CD4-positive, alpha-beta T cell treated with Interferon alpha-2 for 1 hour (primary cell): ENCODE measurements around the gene SKA3.

Experiments
- DNase-seq, 2 donors: peaks; one replicate each; pipeline ENCODE4 v3.0.0-alpha.2; 2020 to 2022

Gene SKA3

DNA sequence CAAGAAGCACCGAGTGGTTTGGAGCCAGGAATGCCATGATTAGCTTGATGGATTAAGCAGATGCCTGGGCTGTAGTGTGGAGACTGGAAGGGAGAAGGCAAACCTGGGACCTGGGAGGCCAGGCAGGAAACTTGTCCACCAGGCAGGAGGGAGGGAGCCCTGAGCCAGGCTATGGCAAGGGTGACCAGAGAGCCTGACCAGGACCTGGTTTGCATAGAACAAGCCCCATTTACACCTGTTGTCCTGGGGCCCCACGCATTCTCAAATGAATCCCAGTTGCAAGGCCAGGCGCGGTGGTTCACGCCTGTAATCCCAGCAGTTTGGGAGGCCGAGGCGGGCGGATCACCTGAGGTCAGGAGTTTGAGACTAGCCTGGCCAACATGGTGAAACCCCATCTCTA is 64.8 kb downstream of the SKA3 start:
- DNase-seq, result no peak

DNA sequence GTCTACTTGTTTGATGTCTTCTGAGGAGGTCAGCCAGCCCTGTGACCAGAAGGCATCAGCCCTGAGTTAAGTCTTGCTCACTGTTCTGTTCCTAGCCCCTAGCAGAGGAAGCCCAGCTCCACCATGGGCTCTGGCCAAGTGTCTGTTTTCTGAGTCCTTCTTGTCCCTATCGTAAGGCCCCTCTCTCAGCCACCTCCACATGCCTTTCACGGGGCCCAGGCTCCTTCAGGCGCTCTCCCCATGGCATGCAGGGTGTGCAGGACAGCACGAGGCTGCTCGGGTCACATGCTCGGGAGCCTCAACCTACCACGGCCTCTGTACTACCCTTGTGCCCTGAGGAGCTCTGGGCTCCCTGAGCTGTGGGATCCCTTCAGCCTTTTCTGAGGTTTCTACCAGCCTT is 67.2 kb downstream of the SKA3 start:
- no peak for DNase-seq

DNA sequence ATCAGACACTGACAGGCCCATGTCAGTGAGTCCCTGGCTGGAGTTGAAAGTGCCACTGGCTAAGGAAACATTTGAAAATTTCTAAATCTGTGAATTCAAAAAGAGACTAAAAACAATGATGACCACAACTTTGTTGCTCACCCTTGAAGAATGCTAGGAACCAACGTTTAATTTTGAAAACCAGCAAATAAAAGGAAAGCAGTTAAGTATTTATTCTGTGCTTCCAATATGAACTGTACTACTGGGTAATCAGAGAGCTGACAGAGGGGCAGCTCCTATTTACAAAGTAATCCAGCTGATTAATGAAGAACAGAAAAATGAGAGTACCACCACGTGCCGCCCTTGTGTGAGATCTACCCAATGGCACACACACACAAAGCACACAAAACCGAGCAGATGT is 70.3 kb downstream of the SKA3 start:
- DNase-seq, result no peak

- DNase-seq, result no peak
Observed at GRCh38 chr13:21104199-21105019, 71.9 kb downstream of the SKA3 start.
